ENCODE data around the gene TRIM73. TPM values are rescaled to one million over a fixed set of nuclear protein-coding genes. Genes with fewer than 3 reads are reported as not detected.
"Not testable (repeated sequence)": the region's sequence is repeated elsewhere in the genome, so short reads cannot be mapped to it uniquely, and the experiment has no call there.

Gene TRIM73
- total RNA-seq (2022), result 0.82 and 0.86 TPM in 2 replicates
- percentile 24 among the genes with signal in this experiment for Bru-seq, nascent RNA
- percentile 18 among the genes with signal in this experiment for BruChase-seq, experiment 1, labeled RNA remaining after a 2-hour chase
- BruChase-seq, experiment 2, labeled RNA remaining after a 6-hour chase, result percentile 24 among the genes with signal in this experiment
- long read RNA-seq, result 0 reads

- CTCF ChIA-PET; H3K27me3 ChIP-seq (replicated peaks; ENCODE audit: control insufficient read depth, insufficient read depth, low read length); H3K4me1 ChIP-seq; DNase-seq; H3K36me3 ChIP-seq (ENCODE audit: control insufficient read depth, insufficient read depth, low read length); H3K9me3 Mint-ChIP-seq (ENCODE audit: unreplicated experiment); H3K36me3 Mint-ChIP-seq (ENCODE audit: insufficient read depth, unreplicated experiment); H3K4me1 Mint-ChIP-seq (ENCODE audit: low read depth, unreplicated experiment); H3K4me3 Mint-ChIP-seq (ENCODE audit: unreplicated experiment); H3K27ac Mint-ChIP-seq (ENCODE audit: unreplicated experiment); H3K9me3 ChIP-seq; H3K4me3 ChIP-seq (ENCODE audit: low read depth, low read length); H3K27me3 Mint-ChIP-seq (ENCODE audit: insufficient read depth, unreplicated experiment); BruUV-seq (replicated peaks); intact Hi-C loops (cut with micrococcal nuclease; ENCODE audit: unreplicated experiment); POLR2A ChIA-PET: not testable (repeated sequence)
These were observed at the start of gene TRIM73 for GRCh38 chr7:75395329-75395728. TSS of gene TRIM73 (plus strand) at chr7:75395629. CDS start at chr7:75398934, 3,305 bp downstream.

GRCh38 chr7:75358671-75359541, 36.5 kb upstream of the TRIM73 start:
- H3K36me3 ChIP-seq (ENCODE audit: control insufficient read depth, insufficient read depth, low read length); H3K27ac Mint-ChIP-seq (ENCODE audit: unreplicated experiment); CTCF ChIA-PET; H3K9me3 Mint-ChIP-seq (ENCODE audit: unreplicated experiment); intact Hi-C loops (cut with micrococcal nuclease; ENCODE audit: unreplicated experiment); H3K4me1 Mint-ChIP-seq (ENCODE audit: low read depth, unreplicated experiment); H3K36me3 Mint-ChIP-seq (ENCODE audit: insufficient read depth, unreplicated experiment); POLR2A ChIA-PET; BruUV-seq (replicated peaks); H3K4me1 ChIP-seq; H3K27me3 Mint-ChIP-seq (ENCODE audit: insufficient read depth, unreplicated experiment); H3K4me3 Mint-ChIP-seq (ENCODE audit: unreplicated experiment); H3K27me3 ChIP-seq (replicated peaks; ENCODE audit: control insufficient read depth, insufficient read depth, low read length); H3K9me3 ChIP-seq: not testable (repeated sequence)
- peak in 1 of 2 experiments; percentile 16 for DNase-seq
- 0 out of 2 replicates have a peak overlapping the region, but pooled peaks have one; percentile 12 for H3K4me3 ChIP-seq (ENCODE audit: low read depth, low read length)

GRCh38 chr7:75359542-75359848, 35.9 kb upstream of the TRIM73 start:
- CTCF ChIA-PET; BruUV-seq (replicated peaks); DNase-seq; H3K4me3 Mint-ChIP-seq (ENCODE audit: unreplicated experiment); H3K27ac Mint-ChIP-seq (ENCODE audit: unreplicated experiment); H3K4me1 ChIP-seq; H3K36me3 Mint-ChIP-seq (ENCODE audit: insufficient read depth, unreplicated experiment); intact Hi-C loops (cut with micrococcal nuclease; ENCODE audit: unreplicated experiment); H3K27me3 Mint-ChIP-seq (ENCODE audit: insufficient read depth, unreplicated experiment); POLR2A ChIA-PET; H3K9me3 ChIP-seq; H3K4me1 Mint-ChIP-seq (ENCODE audit: low read depth, unreplicated experiment); H3K9me3 Mint-ChIP-seq (ENCODE audit: unreplicated experiment); H3K27me3 ChIP-seq (replicated peaks; ENCODE audit: control insufficient read depth, insufficient read depth, low read length); H3K36me3 ChIP-seq (ENCODE audit: control insufficient read depth, insufficient read depth, low read length); H3K4me3 ChIP-seq (ENCODE audit: low read depth, low read length): not testable (repeated sequence)

GRCh38 chr7:75364079-75364478, 31.4 kb upstream of the TRIM73 start:
- H3K27ac Mint-ChIP-seq (ENCODE audit: unreplicated experiment); H3K27me3 ChIP-seq (replicated peaks; ENCODE audit: control insufficient read depth, insufficient read depth, low read length); H3K36me3 ChIP-seq (ENCODE audit: control insufficient read depth, insufficient read depth, low read length); H3K36me3 Mint-ChIP-seq (ENCODE audit: insufficient read depth, unreplicated experiment); H3K4me1 ChIP-seq; H3K4me1 Mint-ChIP-seq (ENCODE audit: low read depth, unreplicated experiment); H3K4me3 ChIP-seq (ENCODE audit: low read depth, low read length); DNase-seq; POLR2A ChIA-PET; H3K27me3 Mint-ChIP-seq (ENCODE audit: insufficient read depth, unreplicated experiment); H3K9me3 ChIP-seq; H3K9me3 Mint-ChIP-seq (ENCODE audit: unreplicated experiment); H3K4me3 Mint-ChIP-seq (ENCODE audit: unreplicated experiment); intact Hi-C loops (cut with micrococcal nuclease; ENCODE audit: unreplicated experiment); CTCF ChIA-PET; BruUV-seq (replicated peaks): not testable (repeated sequence)

- H3K27me3 ChIP-seq (replicated peaks; ENCODE audit: control insufficient read depth, insufficient read depth, low read length); H3K4me3 ChIP-seq (ENCODE audit: low read depth, low read length); BruUV-seq (replicated peaks); H3K36me3 Mint-ChIP-seq (ENCODE audit: insufficient read depth, unreplicated experiment); H3K4me1 ChIP-seq; H3K4me3 Mint-ChIP-seq (ENCODE audit: unreplicated experiment); H3K27me3 Mint-ChIP-seq (ENCODE audit: insufficient read depth, unreplicated experiment); DNase-seq; H3K9me3 ChIP-seq; POLR2A ChIA-PET; H3K4me1 Mint-ChIP-seq (ENCODE audit: low read depth, unreplicated experiment); CTCF ChIA-PET; H3K9me3 Mint-ChIP-seq (ENCODE audit: unreplicated experiment); H3K27ac Mint-ChIP-seq (ENCODE audit: unreplicated experiment); intact Hi-C loops (cut with micrococcal nuclease; ENCODE audit: unreplicated experiment); H3K36me3 ChIP-seq (ENCODE audit: control insufficient read depth, insufficient read depth, low read length): not testable (repeated sequence)
These were observed 28.8 kb upstream of the TRIM73 start for GRCh38 chr7:75366643-75367042.

GRCh38 chr7:75367313-75367712, 28.1 kb upstream of the TRIM73 start:
- H3K27ac Mint-ChIP-seq (ENCODE audit: unreplicated experiment); H3K4me3 Mint-ChIP-seq (ENCODE audit: unreplicated experiment); CTCF ChIA-PET; H3K36me3 Mint-ChIP-seq (ENCODE audit: insufficient read depth, unreplicated experiment); H3K36me3 ChIP-seq (ENCODE audit: control insufficient read depth, insufficient read depth, low read length); H3K27me3 Mint-ChIP-seq (ENCODE audit: insufficient read depth, unreplicated experiment); intact Hi-C loops (cut with micrococcal nuclease; ENCODE audit: unreplicated experiment); H3K4me1 Mint-ChIP-seq (ENCODE audit: low read depth, unreplicated experiment); BruUV-seq (replicated peaks); H3K27me3 ChIP-seq (replicated peaks; ENCODE audit: control insufficient read depth, insufficient read depth, low read length); DNase-seq; H3K9me3 Mint-ChIP-seq (ENCODE audit: unreplicated experiment); POLR2A ChIA-PET; H3K9me3 ChIP-seq; H3K4me3 ChIP-seq (ENCODE audit: low read depth, low read length); H3K4me1 ChIP-seq: not testable (repeated sequence)

GRCh38 chr7:75374144-75374518, 21.3 kb upstream of the TRIM73 start:
- H3K36me3 Mint-ChIP-seq (ENCODE audit: insufficient read depth, unreplicated experiment); H3K36me3 ChIP-seq (ENCODE audit: control insufficient read depth, insufficient read depth, low read length); H3K27me3 Mint-ChIP-seq (ENCODE audit: insufficient read depth, unreplicated experiment); H3K27me3 ChIP-seq (replicated peaks; ENCODE audit: control insufficient read depth, insufficient read depth, low read length); H3K9me3 Mint-ChIP-seq (ENCODE audit: unreplicated experiment); intact Hi-C loops (cut with micrococcal nuclease; ENCODE audit: unreplicated experiment); DNase-seq; H3K9me3 ChIP-seq; BruUV-seq (replicated peaks); POLR2A ChIA-PET; CTCF ChIA-PET; H3K4me3 ChIP-seq (ENCODE audit: low read depth, low read length); H3K4me1 ChIP-seq; H3K27ac Mint-ChIP-seq (ENCODE audit: unreplicated experiment); H3K4me1 Mint-ChIP-seq (ENCODE audit: low read depth, unreplicated experiment); H3K4me3 Mint-ChIP-seq (ENCODE audit: unreplicated experiment): not testable (repeated sequence)

All from Caco-2 (cell line).